ENCODE measurements around the gene EIF3J. TPM values are rescaled to one million over a fixed set of nuclear protein-coding genes. Genes with fewer than 3 reads are reported as not detected.

The EIF3J gene
- total RNA-seq, 1 donor from 2014 or later: 60.6 TPM

GRCh38 chr15:44495562-44495961 is 41.4 kb upstream of the EIF3J start:
- intact Hi-C loops (cut with DNase I): no loop called here
- no peaks in the 10 kb centered on the region for H3K27me3 ChIP-seq (ENCODE audit: low read depth)
- H3K9me3 ChIP-seq: no peaks in the 10 kb centered on the region
- no peak for ATAC-seq
- peaks cover 96% of the 10 kb centered on the region for H3K36me3 ChIP-seq
- no peak overlapping the region for H3K27ac ChIP-seq
- no peaks in the 10 kb centered on the region for H3K4me1 ChIP-seq
- TF ChIP-seq CTCF (IDR thresholded peaks at IDR 0.05): no peak
- H3K4me3 ChIP-seq: no peak overlapping the region
- no peak for DNase-seq

GRCh38 chr15:44500555-44500954 is 36.4 kb upstream of the EIF3J start:
- TF ChIP-seq CTCF (IDR thresholded peaks at IDR 0.05): no peak
- ATAC-seq: no peak

GRCh38 chr15:44501768-44502366 is 35.1 kb upstream of the EIF3J start:
- intact Hi-C loops (cut with DNase I): no loop called here
- DNase-seq (no peak), ATAC-seq (peak in 1 of 2 donors; percentile 59)
- Histone ChIP-seq H3K4me3 (no peak overlapping the region), H3K36me3 (peaks cover 59% of the 10 kb centered on the region), H3K27ac (no peak overlapping the region), H3K4me1 (no peaks in the 10 kb centered on the region), H3K27me3 (ENCODE audit: low read depth) (no peaks in the 10 kb centered on the region), H3K9me3 (no peaks in the 10 kb centered on the region)
- peak; percentile 51 for TF ChIP-seq CTCF (IDR thresholded peaks at IDR 0.05)

More at GRCh38 chr15:44500555-44500954, 36.4 kb upstream of the EIF3J start:
- Histone ChIP-seq H3K27ac (no peak overlapping the region), H3K36me3 (peaks cover 72% of the 10 kb centered on the region), H3K4me3 (no peak overlapping the region), H3K9me3 (no peaks in the 10 kb centered on the region), H3K4me1 (no peaks in the 10 kb centered on the region), H3K27me3 (ENCODE audit: low read depth) (no peaks in the 10 kb centered on the region)
- no peak for DNase-seq
- intact Hi-C loops (cut with DNase I): no loop called here

GRCh38 chr15:44516436-44516835 is 20.5 kb upstream of the EIF3J start:
- ATAC-seq (no peak), DNase-seq (no peak)
- Histone ChIP-seq H3K4me1 (no peaks in the 10 kb centered on the region), H3K4me3 (no peak overlapping the region), H3K27me3 (ENCODE audit: low read depth) (no peaks in the 10 kb centered on the region), H3K27ac (no peak overlapping the region), H3K9me3 (no peaks in the 10 kb centered on the region), H3K36me3 (peaks cover 61% of the 10 kb centered on the region)
- intact Hi-C loops (cut with DNase I): no loop called here
- TF ChIP-seq CTCF (IDR thresholded peaks at IDR 0.05): no peak

- H3K4me1 ChIP-seq: no peaks in the 10 kb centered on the region
- ATAC-seq (no peak), DNase-seq (no peak)
- no peak overlapping the region for H3K4me3 ChIP-seq
- no peak for TF ChIP-seq CTCF (IDR thresholded peaks at IDR 0.05)
- no peaks in the 10 kb centered on the region for H3K9me3 ChIP-seq
- no peaks in the 10 kb centered on the region for H3K27me3 ChIP-seq (ENCODE audit: low read depth)
- intact Hi-C loops (cut with DNase I): no loop called here
- no peak overlapping the region for H3K27ac ChIP-seq
- peaks cover 81% of the 10 kb centered on the region for H3K36me3 ChIP-seq
These were observed 17.4 kb upstream of the EIF3J start for GRCh38 chr15:44519537-44519936.

Measured in lower lobe of right lung (tissue), 2 donors.